Sigmoid colon (tissue), 3 donors: ENCODE data around the gene POLD1.

Experiments
- CTCF ChIP-seq, 4 experiments: fragments of 450-650 bp in 3 of 4; fragments of 200-600 bp in 1 of 4; IDR thresholded peaks; one replicate each; pipeline ENCODE4 v1.5.1; 2016 to 2019; ENCODE audit warnings: antibody characterized with exemption in 4 of 4, mild to moderate bottlenecking in 3 of 4, moderate library complexity in 2 of 4
- POLR2A ChIP-seq, 2 donors: fragments of 450-650 bp; IDR thresholded peaks; one replicate each; pipeline ENCODE4 v1.6.1; 2016; ENCODE audit warnings: antibody characterized with exemption in 2 of 2, mild to moderate bottlenecking in 2 of 2, moderate library complexity in 2 of 2

GRCh38 chr19:50362656-50363424 lies 21.3 kb upstream of the POLD1 start:
- TF ChIP-seq POLR2A (IDR thresholded peaks at IDR 0.05), result no peak
- TF ChIP-seq CTCF (IDR thresholded peaks at IDR 0.05), result no peak
